A673 (cell line): ENCODE data around the gene SYCN. TPM values are rescaled to one million over a fixed set of nuclear protein-coding genes. Genes with fewer than 3 reads are reported as not detected.

Experiments
- BruUV-seq: library from RNA; stranded (reverse); fragments of 400-500 nt; replicated peaks from 2 replicates; lab custom pipeline; 2021; lab: Mats Ljungman, UMichigan
- CTCF ChIA-PET: fragments of 300-600 bp; sonication (Branson Sonifier 250); formaldehyde crosslinking; loops from one replicate; lab custom pipeline; 2022; ENCODE audit warnings: antibody characterized with exemption; lab: Charles Lee
- POLR2A ChIA-PET: fragments of 300-600 bp; sonication (Branson Sonifier 250); formaldehyde crosslinking; loops from one replicate; lab custom pipeline; 2022; ENCODE audit warnings: antibody characterized with exemption; ENCODE audit not compliant: low non-redundant PET; lab: Charles Lee
- DNase-seq: peaks from one replicate; pipeline ENCODE4 v3.0.0-alpha.2; 2015; ENCODE audit warnings: low spot score
- H3K27ac ChIP-seq: fragments of 200-600 bp; sonication (generic); 2 replicates; pipeline ENCODE4 v1.5.1; 2016; ENCODE audit warnings: mixed run types, low read depth, mild to moderate bottlenecking, mixed read lengths, antibody characterized with exemption, low read length; ENCODE audit not compliant: poor library complexity, severe bottlenecking
- H3K27me3 ChIP-seq: fragments of 200-600 bp; sonication (generic); replicated peaks from 2 replicates; pipeline ENCODE4 v1.6.1; 2017; ENCODE audit warnings: mixed run types, low read depth, mild to moderate bottlenecking, mixed read lengths, antibody characterized with exemption, low read length; ENCODE audit not compliant: insufficient read depth, poor library complexity
- H3K36me3 ChIP-seq: fragments of 200-600 bp; sonication (generic); 2 replicates; pipeline ENCODE4 v1.6.1; 2016; ENCODE audit warnings: mixed run types, mild to moderate bottlenecking, mixed read lengths, antibody characterized with exemption, low read length; ENCODE audit not compliant: insufficient read depth, poor library complexity, severe bottlenecking
- H3K4me1 ChIP-seq: fragments of 200-600 bp; sonication (generic); 2 replicates; pipeline ENCODE4 v1.6.1; 2017; ENCODE audit warnings: mixed run types, mild to moderate bottlenecking, mixed read lengths, antibody characterized with exemption, low read length; ENCODE audit not compliant: insufficient read depth, poor library complexity, severe bottlenecking
- H3K4me3 ChIP-seq: fragments of 200-600 bp; sonication (generic); 2 replicates; pipeline ENCODE4 v1.5.1; 2016; ENCODE audit warnings: low read depth, mixed run types, mild to moderate bottlenecking, mixed read lengths, low read length; ENCODE audit not compliant: poor library complexity, severe bottlenecking
- H3K9me3 ChIP-seq: fragments of 200-600 bp; sonication (generic); 2 replicates; pipeline ENCODE4 v1.6.1; 2016; ENCODE audit warnings: mixed run types, low read depth, mild to moderate bottlenecking, mixed read lengths, antibody characterized with exemption, low read length; ENCODE audit not compliant: poor library complexity, severe bottlenecking
- EZH2 ChIP-seq: fragments of 200-600 bp; sonication (generic); IDR thresholded peaks from 2 replicates; pipeline ENCODE4 v1.6.1; 2017; ENCODE audit warnings: borderline replicate concordance, low read depth, mild to moderate bottlenecking, mixed read lengths, antibody characterized with exemption, low read length; ENCODE audit not compliant: poor library complexity, severe bottlenecking
- intact Hi-C: fragments of 100-400 bp; cut with micrococcal nuclease; formaldehyde crosslinking; loops from one replicate; pipeline ENCODE4 v1.10.0; 2022; ENCODE audit not compliant: unreplicated experiment
- total RNA-seq: library from RNA; stranded (reverse); gene quantifications from 2 replicates; pipeline ENCODE4 v1.2.3, GENCODE V29; 2021
- TF ChIP-seq, protein P1 (sequence below): fragments of 300-800, 200-600 bp; sonication (generic); conservative IDR thresholded peaks from 2 replicates; pipeline ENCODE4 v1.5.1; 2017; ENCODE audit warnings: low read depth, mild to moderate bottlenecking, antibody characterized with exemption, low read length, moderate library complexity, mixed read lengths

The SYCN gene
- total RNA-seq, 1 experiment from 2014 or later = not detected

DNA sequence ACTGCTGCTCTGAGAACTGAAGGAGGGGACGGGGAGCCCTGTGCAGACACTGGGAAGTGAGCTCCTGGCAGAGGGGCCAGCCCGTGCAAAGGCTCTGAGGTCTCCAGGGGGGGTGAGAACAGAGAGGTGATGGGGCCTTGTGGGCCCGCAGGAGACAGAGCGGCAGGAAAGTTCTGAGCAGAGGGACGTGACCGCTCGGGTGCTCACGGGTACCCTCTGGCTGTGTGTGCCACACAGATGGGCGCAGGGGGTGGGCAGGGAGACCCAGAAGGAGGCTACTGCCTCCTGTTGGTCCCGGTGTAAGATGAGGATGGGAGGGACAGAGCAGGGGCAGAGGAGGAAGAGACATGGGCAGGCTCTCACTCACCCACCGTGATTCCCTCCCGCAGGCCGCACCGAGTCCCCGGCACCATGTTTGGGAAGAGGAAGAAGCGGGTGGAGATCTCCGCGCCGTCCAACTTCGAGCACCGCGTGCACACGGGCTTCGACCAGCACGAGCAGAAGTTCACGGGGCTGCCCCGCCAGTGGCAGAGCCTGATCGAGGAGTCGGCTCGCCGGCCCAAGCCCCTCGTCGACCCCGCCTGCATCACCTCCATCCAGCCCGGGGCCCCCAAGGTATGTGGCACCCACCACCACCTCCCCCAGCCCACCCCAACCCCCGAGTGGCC is 34.8 kb downstream of the SYCN start:
- no peak overlapping the region for H3K4me3 ChIP-seq
- no peaks in the 10 kb centered on the region for H3K9me3 ChIP-seq
- TF ChIP-seq, protein P1, sequence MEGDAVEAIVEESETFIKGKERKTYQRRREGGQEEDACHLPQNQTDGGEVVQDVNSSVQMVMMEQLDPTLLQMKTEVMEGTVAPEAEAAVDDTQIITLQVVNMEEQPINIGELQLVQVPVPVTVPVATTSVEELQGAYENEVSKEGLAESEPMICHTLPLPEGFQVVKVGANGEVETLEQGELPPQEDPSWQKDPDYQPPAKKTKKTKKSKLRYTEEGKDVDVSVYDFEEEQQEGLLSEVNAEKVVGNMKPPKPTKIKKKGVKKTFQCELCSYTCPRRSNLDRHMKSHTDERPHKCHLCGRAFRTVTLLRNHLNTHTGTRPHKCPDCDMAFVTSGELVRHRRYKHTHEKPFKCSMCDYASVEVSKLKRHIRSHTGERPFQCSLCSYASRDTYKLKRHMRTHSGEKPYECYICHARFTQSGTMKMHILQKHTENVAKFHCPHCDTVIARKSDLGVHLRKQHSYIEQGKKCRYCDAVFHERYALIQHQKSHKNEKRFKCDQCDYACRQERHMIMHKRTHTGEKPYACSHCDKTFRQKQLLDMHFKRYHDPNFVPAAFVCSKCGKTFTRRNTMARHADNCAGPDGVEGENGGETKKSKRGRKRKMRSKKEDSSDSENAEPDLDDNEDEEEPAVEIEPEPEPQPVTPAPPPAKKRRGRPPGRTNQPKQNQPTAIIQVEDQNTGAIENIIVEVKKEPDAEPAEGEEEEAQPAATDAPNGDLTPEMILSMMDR = no peak
- TF ChIP-seq EZH2 = no peak
- peaks cover 4% of the 10 kb centered on the region for H3K36me3 ChIP-seq
- H3K27me3 ChIP-seq = no peaks in the 10 kb centered on the region
- no peak for DNase-seq
- intact Hi-C loops = no loop called here
- ChIA-PET CTCF (no interaction called here), POLR2A (no interaction called here)
- no peak overlapping the region for H3K27ac ChIP-seq
- H3K4me1 ChIP-seq = no peaks in the 10 kb centered on the region
- BruUV-seq = no TSS peak

DNA sequence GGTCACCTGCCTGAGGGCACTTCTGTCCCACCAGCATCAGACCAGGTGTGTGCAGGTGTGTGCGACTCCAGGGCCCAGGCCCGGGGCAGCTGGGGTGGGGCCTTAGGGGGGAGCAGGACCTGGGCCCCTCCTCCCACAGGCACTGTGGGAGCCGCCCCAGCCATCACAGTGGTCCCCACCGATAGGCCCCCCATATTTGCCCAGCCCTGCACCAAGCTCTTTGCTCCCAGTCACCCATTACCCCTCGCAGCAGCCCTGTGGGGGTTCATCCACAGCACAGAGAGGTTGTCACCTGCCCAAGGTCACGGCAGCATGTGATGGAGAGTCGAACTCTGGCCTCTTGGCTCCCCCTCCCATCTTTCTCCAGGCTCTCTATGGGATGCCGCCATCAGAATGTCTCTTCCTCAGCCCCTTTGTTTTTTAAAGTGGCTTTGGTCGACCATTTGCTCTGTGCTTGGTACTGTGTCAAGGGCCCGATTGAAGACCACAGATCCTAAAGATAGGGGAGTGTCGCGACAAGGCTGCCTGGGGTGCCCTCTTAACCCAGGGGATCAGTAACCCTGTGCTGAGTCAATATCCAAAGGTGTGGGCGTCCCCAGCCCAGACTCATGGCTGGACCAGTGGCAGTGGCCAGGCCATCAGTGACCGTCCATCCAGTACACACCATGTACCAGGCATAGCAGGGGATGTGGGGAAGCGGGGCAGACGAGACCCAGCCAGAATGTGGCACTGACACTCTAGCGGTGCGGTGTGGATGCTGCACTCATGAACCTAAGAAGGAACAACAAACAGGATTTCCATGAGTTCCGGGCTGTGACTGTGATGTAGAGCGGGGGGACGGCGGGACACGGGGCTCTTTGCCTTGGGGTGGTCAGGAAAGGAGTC is 35.6 kb downstream of the SYCN start:
- Histone ChIP-seq H3K4me3 (no peak overlapping the region), H3K4me1 (no peaks in the 10 kb centered on the region), H3K27ac (no peak overlapping the region), H3K27me3 (no peaks in the 10 kb centered on the region), H3K9me3 (no peaks in the 10 kb centered on the region), H3K36me3 (peaks cover 4% of the 10 kb centered on the region)
- ChIA-PET POLR2A (no interaction called here), CTCF (no interaction called here)
- TF ChIP-seq, protein P1 = no peak
- BruUV-seq = no TSS peak
- no peak for DNase-seq
- intact Hi-C loops = no loop called here

DNA sequence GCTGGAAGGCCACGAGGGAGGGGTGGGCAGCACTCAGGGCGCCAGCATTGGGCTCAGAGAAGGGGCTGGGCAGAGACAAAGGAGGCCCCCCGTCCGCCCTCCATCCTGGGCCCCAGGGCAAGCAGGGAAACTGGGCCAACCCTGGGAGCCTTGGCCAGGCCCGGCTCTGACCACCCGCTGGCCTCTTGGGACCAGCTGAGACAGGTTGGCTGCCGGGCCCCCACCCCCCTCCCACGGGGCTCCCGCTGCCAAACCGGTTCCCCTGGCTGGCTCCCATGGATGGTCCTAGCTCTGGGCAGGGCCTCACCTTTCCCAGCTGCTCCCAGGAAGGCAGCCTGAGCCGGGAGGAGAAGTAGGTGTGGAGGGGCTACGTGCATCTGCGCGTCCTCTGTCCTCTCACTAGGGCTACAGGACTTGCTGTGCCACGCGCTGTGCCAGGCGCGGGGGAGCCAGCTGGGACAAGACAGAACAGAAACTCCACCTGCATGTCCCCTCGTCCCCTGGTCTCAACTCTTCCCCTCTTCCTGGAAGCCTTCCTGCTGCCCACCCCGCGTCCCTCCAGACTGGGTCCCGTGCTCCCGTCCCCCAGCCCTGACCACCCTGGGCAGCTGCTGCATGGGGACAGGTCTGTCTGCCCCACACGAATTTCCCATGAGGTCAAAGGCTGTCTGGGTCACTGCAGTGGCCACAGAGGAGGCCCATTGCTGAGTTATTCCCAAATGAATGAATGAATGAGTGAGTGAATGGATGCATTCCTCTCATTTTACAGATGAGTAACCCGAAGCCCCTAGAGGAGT is 36.4 kb downstream of the SYCN start:
- H3K27ac ChIP-seq = no peak overlapping the region
- no peaks in the 10 kb centered on the region for H3K27me3 ChIP-seq
- no peak for DNase-seq
- CTCF ChIA-PET = no interaction called here
- intact Hi-C loops = no loop called here
- POLR2A ChIA-PET = no interaction called here
- H3K36me3 ChIP-seq = peaks cover 4% of the 10 kb centered on the region
- no peaks in the 10 kb centered on the region for H3K9me3 ChIP-seq
- TF ChIP-seq, protein P1 = no peak
- H3K4me1 ChIP-seq = no peaks in the 10 kb centered on the region
- no TSS peak for BruUV-seq
- H3K4me3 ChIP-seq = no peak overlapping the region
